Central memory CD4-positive, alpha-beta T cell (primary cell): ENCODE results near the gene FBXL7.

Source experiments
- DNase-seq: peaks from one replicate; pipeline ENCODE4 v3.0.0; 2022

FBXL7 gene

DNA sequence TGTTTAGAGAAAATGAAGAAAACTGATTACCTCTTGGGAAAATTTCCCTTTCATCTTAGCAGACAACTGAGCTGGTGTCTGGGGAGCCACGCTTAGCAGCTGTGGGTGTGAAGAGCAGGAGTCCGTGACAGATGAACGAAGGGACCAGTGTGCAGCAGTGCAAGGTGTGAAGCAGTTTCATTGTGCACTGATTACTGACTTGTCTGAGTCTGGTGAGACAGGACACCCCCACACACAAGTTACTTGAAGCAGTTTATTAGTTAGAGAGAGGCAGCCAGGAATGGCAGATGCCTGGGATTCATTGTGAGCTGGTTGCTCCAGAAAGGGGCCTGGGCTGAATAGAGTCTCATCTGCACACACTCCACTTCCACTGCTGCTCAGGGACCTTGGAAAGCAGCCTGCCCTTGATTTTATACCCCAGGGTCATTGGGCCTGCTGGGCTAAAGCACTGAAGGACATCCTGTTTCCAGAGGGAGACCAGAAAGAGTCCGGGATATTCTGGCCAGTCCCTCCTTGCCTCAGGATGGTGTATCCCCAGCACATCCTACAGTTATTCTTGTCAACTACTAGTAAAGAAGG, 47.4 kb downstream of the FBXL7 start:
- DNase-seq = no peak

DNA sequence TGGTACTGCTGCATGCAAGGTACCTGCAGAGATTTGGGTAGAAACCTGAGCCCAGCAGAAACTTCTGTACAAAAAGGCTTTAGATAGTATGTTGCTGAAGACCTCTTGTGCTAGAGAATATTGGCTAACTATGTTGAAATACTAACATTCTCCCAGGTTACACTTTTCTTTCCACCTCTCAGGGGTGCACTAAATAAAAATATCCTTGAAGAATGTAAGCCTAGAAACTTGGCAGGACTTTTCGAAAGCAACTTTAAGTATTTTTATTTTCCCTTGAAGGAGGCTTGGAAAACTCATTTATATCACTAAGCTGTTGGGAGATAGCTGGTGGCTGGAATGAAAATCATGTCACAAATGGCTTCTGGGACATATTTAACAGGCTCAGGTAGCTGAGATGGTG, 50.0 kb downstream of the FBXL7 start:
- DNase-seq = no peak

DNA sequence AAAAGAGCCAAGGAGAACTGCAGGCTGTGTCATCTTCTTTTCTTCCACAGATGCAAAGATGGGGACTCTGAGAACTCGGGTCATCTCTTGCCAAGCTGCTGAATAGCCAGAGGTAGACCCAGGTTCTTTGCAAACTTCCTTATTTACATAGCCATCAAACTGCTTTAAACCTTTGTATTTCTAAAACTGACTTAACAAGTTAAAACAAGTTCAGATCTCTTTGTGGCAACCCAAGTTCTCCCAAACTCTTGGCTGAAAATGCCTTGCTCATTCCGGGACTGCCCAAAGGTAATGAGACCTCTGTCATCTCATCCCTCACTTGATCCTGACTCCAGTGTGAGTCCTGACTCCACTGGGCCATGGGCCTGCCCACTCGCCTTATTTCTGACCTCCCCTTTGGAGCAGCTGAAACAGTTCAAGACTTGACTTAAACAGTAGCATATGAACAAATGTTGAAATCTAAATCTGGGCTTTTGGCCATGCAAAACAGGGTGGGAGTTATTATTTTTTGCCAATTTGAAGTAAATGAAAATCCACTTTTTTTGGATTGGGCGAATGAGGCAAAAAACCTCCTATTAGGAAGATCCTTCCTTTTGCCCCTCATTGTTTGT, 50.6 kb downstream of the FBXL7 start:
- DNase-seq = no peak

DNA sequence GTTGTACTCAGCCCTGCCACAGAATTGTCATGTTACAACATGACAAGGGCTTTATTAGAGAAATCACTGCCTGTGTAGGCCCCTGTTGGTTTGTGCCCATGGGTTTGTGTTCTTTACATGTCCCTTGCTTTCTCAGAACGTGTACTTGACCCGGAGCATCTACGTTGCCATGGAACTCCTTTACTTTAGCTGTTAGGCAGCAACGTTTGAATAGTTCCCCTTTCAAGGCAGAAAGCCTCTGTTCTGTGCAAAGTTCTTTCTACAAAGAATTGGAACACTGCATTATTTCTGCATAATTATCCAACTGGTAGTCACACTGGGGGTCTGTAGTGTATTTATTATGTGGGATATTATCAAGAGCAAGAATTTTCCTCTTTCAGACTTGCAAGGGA, 51.1 kb downstream of the FBXL7 start:
- no peak for DNase-seq

DNA sequence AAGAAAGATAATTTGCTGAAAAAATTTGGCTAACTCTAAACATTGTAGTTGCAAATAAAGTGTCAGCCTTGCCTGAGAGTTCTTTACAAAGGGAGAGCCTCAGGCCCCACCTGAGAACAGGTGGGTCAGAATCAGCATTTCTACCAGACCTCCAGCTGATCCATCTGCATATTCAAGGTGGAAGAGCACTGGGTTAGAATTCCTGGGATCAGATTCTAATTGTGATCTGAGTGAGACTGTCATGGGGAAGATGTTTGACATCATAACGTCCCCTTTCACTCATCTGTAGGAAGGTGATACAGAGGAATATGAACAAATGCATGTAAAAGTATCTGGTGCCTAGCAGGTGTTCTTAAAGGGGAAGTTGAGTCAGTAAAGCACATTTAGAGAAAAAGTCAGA, 54.6 kb downstream of the FBXL7 start:
- no peak for DNase-seq

DNA sequence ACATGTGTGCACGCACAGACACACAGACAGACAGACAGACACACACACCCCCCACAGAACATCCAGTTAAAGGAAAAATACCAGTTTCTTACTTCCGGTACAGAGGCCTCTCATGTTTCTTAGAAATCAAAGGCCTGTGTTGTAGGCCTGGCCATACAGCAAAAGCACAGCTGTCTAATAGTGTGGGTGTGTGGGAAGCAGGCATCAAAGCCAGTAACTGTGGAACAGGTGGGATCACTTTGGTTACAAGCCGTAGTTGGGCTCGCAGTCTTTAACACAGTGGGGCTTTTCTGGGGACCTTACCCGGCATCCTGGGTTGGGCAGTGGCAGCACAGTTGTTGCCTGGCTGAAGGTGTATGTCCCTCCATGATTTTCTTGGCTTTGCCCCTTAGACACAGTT, 55.2 kb downstream of the FBXL7 start:
- DNase-seq = no peak

DNA sequence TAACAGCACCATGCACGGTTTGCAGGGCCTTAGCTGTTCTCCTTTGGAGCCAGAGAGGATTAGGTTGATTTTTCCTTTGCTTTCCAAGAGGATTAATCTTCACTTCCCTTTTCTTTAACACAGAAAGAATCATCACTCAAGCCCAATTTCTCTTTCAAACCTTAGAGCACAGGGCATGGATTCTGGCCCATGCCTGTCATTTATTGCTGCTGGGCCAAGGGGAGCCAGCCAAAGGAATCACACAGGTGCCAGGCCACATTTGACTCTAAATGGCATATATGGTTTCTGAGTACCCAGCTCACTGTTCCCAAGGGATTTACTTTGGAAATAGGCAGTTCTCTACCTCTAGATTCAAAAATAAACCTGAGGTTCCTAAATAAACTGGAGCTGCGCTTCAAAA, 58.3 kb downstream of the FBXL7 start:
- DNase-seq = no peak

DNA sequence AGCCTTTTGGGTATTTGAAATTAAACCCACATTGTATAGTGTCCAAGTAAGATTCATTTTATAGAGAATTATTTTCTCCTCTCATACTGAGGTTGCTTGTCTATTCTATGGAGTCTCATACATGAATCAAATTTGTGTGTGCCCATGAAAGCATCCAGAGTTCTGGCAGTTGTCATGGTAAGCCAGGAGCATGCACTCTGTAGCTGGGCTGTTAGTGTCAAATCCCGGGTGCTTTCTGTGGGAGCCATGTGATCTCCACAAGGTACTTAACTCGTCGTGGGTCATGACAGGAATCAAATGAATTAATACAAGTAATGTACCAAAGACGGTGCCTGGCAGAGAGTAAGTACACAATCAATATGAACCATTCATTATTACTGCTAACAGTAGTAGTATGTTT, 58.7 kb downstream of the FBXL7 start:
- DNase-seq = no peak

DNA sequence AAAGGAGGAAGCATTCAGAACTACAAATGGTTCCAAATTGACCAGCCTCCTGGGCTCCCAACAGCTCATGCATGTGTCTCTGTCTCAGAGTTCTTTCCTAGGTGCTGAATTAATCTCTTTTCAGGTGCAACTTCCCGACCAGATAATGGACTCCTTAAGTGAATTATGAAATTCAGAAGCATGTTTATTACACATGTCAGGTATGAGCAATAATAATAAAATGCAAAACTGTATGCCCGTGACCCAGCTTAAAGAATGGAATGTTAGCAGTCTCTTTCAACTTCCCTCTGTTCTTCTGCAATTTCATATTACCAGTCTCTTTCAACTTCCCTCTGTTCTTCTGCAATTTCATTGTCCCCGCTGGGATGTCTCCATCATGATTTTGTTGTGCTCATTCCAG, 60.4 kb downstream of the FBXL7 start:
- no peak for DNase-seq

DNA sequence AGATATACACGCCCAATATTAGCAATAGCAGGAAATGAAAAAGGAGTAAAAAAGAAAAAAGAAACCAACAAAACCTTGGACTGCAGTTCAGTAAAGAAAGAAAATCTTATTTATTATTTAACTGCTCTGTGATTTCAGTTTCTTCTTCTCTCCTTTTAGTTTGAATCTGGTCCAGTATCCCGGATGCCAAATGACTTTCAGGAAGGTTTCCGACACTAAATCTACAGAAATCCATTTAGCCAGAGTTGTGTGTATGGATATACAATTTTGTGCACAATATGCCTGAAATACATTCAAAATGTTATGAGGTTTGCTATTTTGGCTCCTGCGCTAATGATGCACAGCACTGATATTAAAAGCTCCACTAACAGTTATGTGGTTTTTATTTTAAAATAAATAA, 64.5 kb downstream of the FBXL7 start:
- DNase-seq = no peak

DNA sequence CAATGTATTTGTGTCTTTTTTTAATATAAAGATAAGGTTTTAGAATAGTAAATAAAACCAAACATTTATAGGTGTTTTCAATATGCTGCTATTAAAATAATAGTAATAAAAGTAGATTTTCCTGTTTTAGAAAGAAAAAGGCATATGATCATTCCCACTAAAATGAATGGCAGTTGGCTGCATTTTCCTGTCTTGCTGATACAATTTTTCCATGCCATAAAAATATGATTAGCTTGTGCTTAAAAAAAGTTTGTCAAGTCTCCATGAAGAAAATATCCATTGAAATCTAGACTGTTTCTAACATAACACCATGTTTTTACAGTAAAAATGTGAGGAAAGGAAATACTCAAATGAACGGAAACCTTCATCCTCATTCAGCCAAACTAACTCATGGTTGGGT, 65.0 kb downstream of the FBXL7 start:
- DNase-seq = no peak

DNA sequence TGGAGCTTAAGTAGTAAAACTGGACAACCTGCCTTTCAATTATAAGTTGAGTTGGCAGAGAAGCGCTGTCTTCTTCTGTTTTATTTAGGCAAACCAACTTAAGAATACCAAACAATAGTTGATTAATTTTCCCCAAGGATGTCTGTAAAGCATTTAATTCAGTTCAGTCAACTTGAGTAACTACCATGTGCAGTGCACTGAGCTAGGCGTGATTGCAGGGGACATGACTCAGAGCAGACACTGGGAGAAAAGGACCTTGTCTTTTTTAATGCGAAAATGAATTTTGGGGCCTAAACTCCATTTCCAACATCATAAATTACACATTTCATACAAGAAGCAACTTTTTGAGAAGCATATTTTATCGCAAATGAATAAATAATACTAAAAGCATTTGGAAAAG, 66.3 kb downstream of the FBXL7 start:
- no peak for DNase-seq

DNA sequence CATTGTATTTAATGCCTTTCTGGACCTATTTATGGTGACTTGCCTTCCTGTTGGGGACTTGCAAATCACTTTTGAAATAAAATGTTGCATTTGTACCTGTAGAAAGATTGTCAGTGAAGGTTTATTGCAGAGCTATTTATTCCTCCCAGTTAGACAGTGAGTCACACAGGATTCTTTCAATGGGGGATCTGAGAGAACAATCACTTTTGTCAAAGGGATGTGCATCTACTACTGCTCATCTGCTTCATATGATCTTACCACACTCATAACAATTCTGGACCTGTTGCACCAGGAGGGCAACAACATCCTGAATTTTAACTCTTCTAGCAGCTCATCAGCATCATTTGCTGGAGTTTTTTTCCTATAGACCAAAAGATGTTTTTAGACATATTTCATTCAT, 66.8 kb downstream of the FBXL7 start:
- DNase-seq = no peak

DNA sequence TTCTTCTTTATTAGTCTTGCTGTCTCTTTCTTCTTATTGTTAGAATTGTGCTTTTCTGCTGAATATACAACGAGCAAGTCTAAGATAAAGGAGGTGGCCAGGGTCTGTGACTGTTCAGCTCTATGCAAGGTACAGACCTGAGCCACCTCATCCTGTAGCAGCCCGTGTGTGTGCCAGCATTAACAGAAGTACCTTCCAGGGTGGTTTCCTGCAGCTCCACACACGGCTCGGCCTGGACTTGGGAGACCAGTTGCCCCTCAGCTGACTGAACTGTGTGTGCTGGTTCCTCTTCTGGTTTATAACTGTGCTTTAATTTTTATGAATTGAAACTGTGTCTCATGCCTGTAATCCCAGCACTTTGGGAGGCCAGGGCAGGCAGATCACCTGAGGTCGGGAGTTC, 70.5 kb downstream of the FBXL7 start:
- DNase-seq = no peak

DNA sequence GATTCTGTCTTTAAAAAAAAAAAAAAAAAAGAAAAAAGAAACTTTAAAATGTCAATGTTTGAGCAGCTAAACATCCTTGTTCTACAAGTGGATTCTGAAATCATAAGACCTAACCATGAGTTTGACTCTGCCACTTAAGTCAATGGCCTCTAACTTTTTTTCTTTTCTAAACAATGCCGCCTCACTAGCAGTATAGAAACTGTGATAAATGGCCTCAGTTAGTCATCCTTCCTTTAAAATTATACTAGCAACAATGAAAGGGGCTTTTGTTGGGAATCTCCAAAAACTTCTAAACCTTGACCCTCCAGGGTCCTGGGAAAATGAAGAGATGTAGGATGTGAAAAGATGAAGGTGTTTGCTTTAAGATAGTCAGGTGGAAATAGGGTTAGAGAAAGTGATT, 71.1 kb downstream of the FBXL7 start:
- no peak for DNase-seq

DNA sequence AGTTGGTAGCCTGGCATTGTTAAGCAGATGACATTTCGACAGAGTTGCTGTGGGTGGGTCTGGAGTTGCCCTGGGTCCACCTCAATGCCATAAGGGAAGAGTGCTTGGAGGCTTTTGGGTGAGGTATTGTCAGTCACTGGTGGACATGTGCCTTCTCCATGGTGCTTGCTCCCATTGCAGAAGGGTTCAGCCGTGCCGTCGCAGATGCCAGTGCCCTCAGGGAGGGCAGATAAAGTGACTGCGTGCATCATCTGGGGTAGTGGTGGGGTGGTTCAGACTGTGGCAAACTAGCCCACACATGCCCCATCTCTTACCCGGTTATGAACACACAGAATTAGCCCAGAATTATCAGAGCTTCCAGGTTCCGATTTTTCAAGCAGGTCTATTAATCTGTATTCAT, 71.6 kb downstream of the FBXL7 start:
- no peak for DNase-seq

DNA sequence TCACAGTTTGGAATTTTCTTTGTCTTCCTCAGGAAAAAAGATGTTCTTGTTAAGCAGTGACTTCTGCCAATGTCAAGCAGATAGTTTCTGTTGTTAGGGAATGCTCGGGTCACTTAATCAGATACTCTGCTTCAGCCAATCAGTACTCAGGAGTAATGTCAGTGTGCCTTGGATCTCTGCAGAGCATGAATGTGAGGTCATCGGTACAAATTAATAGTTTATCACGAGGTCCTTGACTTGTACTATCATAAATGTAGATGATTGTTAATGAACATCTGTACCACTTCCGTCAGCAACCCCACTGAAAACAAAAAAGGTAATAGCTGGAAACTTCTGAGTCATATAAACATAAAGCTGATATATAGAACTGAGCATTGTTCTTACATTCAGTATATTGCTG, 73.6 kb downstream of the FBXL7 start:
- no peak for DNase-seq

DNA sequence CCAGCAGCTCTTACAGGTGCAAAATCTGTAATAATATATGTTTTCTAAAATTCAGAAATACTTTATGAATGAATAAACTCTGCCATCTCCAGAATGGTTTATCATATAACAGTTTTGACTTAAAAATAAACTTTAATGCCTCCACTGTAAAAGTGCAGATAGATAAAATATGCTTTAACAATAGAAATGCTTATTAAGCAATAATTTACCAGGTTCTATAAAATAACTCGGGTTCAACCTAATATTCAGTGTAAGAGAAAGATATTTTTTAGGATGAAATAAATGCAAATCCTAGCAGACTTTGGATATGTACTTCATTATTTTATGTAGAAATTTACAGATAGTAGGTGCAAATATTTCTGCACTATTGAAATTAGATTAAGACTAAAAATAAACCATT, 74.1 kb downstream of the FBXL7 start:
- DNase-seq = no peak

DNA sequence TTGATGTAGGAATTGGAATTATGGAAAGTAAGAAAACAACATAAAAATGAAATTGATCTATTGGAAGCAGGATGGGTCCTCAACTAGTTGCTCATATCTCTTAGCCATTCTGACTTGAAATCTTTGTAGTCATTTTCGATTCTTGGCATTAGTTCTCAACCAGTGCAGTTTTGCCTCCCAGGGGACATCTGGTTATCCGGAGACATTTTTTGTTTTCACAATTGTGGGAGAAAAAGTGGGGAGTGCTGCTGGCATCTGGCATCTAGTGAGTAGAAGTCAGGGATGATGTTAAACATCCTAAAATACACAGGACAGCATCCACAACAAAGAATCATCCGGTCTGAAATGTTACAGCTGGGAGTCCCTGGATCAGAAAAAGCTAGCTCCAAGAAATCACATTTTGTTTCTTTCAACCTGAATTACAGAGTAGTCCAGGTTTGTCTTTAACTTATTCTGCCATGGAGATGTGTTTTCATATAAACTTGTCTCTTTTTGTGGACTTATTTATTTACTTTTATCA, 74.9 kb downstream of the FBXL7 start:
- no peak for DNase-seq

DNA sequence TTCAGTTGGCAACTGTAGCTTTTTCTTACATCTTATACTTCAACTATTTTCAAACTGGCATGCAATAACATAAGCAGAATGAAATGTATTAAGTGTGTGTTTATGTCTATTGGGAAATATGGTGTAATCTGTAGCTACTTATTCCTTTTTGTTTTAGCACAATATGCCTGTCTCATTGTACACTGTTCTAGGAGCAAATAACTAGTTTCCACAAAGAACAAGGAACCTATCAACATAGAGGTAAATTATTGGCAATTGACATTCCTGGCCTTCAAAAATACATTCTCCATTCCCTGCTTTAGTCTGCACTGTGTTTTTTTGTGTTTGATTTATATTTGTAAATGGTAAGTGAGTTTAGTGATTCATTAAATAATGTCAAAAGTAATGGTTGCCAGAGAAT, 75.7 kb downstream of the FBXL7 start:
- DNase-seq = no peak

DNA sequence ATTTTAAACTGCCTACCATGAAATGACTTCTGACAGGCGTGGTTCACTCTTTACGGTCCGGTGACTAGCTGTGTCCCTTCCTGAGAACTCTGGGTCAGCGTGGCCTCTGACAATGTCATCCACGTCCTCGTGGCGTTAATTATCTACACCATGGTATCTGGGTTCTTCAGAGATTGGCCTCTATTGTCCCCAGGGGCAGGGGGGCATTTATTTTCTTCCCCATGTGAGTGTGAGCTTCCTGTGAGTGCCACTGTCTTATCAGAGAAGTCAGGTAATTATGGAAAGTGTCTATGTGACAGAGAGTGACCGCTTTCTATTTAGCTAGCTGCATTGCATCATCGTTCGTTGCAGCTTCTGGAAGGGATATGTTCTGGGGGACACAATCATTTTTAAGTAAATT, 77.2 kb downstream of the FBXL7 start:
- no peak for DNase-seq

DNA sequence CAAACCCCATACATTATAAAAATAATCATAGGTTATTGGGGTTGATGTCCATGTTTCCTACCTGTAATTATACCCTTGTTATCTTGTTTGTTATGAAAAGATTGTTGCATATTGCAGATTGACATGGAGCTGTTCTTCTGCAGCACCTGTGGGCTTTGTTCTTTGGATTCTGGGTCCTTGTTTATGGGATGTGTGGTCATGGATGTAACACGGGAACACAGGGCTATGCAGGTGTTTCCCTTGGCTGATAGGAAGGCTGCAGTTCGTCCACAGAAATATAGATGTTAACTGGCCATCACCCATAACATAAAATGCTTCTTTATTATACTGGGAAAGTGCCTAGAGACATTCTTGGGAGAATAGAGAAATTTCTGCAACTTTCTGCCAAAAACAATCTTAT, 77.9 kb downstream of the FBXL7 start:
- no peak for DNase-seq

DNA sequence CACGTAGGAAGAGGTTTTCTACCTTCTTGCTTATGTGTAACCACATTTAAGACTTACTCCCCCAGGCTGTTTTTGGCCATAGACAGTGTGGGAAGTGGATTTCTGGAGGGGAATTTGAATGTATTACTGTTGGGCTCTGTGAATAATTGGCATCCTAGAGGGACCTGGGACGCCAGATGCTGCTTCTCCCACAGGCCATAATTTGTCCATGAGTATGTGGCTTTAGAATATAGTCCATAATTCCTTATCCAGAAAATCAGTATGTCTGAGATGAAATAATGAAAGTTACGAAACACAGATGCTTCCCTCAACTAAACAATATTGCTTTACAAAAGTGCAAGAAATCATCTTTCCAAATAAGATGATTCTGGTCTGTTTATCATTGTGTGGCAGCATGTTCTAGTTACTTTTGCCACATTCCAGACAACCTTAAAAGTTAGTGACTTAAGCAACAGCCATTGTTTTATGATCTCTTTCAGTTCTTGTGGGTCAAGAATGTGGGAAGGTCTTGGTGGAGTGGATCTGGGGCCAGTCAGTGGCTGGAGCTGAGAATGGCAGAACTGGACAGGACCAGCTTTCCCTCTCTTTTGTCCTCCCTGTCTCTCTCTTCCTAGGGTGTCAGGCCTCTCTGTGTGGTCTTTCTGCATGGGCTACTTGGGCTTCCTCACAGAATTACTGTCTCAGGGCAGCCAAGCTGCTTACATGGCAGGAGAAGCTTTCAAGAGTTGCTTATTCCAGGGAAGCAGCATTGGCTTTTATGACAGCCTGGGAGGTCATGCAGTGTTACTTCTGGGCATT, 79.4 kb downstream of the FBXL7 start:
- DNase-seq = no peak

DNA sequence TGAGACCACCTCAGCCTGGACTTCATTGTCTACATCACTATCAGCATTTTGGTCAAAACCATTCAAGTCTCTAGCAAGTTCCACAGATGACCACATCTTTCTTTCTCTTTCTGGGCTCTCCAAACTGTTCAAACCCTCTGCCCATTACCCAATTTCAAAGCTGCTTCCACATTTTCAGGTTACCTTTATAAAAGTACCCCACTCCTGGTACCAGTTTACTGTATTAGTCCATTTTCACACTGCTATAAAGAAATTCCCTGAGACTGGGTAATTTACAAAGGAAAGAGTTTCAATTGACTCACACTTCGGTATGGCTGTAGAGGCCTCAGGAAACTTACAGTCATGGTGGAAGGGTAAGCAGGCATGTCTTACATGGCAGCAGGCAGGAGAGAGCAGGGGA, 84.5 kb downstream of the FBXL7 start:
- no peak for DNase-seq
